NCI-H2227 (cell line): ENCODE results near the gene RDH16.
"Not testable (repeated sequence)": the region's sequence is repeated elsewhere in the genome, so short reads cannot be mapped to it uniquely, and the experiment has no call there.

Experiments
- DNase-seq: peaks from one replicate; lab custom pipeline; 2025; ENCODE audit not compliant: unreplicated experiment; lab: John Stamatoyannopoulos, UW

The RDH16 gene

DNA sequence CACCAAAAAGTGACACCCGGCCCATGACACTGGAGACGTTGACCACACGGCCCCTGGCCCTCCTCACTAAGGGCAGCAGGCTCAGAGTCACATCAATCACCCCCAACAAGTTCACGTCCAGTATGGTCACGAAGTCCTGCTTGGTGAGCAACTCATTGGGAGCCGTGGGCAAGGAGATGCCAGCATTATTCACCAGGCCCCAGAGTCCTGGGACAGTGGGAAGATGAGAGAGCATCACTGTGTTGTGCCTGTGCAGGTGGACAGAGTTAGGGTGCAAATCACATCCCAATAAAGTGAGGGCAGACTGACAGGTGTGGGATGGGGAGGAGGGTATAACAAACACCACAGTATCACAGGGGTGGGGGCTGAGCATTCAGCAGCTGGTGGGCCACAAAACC, 2.5 kb downstream of the RDH16 start:
- DNase-seq: no peak

DNA sequence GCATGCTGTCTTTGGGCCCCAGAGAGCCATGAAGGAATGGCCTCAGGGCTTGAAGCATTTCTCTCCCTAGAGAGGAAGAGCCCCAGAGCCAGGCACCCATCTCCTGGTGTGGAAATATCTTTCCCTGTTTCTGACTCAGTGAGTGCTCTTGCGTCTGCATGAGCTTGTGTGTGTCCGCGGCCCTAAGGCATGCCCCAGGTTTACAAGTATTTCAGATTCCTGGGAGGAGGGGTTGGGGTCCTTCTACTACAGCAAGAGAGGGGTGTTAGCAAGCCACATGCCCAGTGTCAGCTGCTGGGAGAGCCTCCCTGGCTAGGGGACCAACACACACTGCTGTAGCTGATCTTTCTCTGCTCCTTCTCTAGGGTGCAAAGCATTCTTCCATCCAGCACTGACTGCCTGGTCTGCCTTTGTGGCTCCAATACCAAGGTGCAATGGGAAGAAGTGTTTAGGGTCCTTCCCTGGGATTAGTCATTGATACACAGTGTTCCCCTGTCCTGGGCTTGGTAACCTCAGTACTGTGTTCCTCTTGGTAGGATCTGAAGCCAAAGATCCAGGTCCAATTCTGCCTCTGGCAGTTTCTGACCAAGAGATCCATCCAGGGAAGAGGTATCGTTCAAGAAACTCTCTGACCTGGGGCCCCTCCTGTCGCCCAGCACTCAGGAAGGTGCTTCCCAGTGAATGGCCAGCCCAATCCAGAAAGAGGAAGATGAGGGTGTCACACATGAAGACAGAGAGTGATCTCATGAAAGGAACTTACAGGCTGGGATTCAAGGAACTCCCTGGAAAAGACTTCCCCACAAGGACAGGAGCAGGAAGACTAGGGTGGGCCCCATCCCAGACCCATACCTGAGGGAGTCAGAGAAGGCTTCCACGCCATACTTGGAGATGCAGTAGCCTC, 3.1 kb downstream of the RDH16 start:
- no peak for DNase-seq

DNA sequence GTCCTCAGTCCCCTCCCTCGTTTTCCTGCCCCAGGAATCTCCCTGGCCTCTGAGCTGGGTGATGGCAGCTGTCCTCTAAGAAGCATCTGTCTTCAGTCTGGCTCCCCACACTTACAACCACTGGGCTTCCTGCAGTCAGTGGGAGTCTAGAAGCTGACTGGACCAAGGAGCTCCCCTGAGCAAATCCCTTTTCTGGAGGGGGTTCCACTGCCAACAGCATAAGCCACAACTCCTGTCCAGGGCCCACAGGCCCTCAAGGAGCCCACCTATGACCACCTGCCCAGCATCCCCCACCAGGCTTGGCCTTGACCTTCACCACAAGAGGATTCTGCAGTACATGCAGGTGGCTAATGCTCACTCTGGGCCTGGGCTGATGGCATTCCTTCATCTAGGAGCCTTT, 4.1 kb downstream of the RDH16 start:
- DNase-seq: no peak

DNA sequence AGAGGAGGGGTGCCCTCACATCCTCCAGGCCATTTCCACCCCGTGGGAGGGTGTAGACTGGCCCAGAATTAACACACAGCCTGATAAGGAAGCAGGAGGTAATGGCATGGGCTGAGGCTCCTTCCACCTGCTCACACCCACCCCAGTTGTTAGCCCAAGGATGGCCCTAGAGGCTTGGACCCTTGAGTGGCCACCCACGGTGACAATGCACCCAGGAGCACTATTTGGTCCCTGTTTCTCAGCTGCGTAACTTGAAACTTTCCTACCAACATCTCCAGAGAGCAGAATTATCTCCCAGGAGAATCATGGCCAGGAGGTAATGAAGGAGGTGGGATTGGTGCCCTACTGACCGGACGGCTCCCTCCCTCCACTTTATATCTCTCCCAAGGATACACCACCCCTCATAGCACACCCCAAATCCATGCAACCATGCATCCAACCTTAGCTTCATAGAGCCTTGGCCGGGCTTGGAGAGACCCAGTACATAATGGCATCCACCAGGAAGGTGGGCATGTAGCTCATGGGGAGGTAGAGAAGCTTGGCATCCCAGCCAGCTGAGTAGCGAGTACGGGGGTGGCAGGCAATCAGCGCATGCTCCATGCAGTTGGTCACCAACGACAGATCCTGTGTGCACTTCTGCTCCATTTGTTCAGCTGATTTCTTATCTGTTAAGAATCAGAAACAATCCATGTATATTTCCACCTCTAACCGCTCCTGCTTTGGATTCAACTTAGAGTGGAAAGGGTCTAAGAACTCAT, 5.6 kb downstream of the RDH16 start:
- DNase-seq: no peak

DNA sequence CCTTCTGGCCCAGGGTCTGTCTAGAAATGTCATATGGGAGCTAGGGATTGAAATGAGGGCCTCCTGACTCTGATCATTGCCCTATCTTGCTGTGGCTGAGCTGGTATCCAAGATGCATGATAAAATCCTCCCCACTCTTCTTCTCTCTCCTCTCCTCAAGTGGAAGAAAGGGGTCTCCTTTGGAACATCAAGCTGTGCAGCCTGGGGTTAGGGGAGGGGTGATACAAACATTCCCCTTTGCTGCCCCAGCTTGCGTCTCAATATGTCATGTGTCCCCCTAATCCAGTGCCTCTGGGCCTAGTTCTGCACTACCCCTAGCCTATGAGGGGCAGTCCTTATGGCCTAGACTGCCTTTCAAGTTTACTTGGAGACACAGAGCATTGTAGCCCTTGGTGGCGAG, 8.5 kb downstream of the RDH16 start:
- DNase-seq: no peak

DNA sequence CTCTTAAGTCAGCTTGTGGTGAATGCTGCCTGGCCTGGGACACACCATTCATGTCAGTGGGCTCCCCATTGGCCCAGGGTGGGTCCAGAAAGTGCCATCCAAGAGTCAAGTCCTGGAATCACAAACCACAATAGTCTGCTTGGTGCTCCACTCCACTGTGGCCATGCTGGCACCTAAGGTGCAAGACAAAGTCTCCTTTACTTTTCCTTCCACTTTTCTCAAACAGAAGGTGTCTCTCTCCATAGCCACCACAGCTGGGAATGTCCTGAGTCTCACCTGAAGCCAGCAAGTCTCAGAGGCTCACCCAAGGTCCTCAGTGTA, 9.0 kb downstream of the RDH16 start:
- no peak for DNase-seq

DNA sequence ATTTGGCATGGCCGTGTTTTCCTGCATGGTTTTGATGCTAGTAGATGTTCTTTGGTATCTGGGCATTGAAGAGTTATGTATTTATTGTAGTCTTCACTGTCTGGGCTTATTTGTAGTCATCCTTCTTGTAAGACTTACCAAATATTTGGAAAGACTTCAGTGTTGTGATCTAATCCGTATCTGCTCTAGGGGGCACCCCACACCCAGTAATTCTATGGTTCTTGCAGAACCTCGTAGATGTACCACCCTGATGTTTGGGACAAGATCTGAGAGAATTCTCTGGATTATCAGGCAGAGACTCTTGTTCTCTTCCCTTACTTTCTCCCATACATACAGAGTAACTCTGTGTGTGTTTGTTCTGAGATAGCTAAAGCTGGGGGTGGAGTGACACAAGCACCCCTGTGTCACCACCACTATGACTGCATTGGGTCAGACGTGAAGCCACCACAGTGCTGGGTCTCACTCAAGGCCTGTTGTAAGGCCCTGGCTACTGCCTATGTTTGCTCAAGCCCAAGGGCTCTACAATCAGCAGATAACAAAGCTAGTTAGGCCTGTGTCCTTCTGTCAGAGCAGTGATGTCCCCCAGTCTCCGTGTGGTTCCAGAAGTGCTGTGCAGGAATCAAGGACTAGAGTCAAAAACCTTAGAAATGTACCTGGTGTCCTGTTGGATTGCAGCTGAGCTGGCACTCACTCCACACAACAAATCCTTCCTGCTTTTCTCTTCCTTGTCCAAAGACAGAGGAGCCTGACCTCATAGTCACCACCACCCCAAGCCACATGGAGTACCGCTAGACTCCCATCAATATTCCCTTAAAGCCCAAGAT, 9.6 kb downstream of the RDH16 start:
- DNase-seq: no peak

DNA sequence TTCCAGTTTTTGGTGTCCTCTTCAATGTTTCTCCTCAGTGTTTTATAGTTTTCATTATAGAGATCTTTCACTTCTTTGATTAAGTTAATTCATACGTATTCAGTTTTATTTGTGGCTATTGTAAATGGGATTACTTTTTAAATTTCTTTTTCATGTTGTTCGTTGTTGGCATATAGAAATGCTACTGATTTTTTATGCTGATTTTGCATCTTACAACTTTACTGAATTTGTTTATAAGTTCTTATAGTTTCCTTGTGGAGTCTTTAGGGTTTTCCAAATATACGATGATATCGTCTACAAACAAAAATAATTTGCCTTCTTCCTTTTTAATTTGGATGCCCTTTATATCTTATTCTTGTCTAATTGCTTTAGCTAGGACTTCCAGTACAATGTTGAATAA, 13.5 kb downstream of the RDH16 start:
- no peak for DNase-seq

DNA sequence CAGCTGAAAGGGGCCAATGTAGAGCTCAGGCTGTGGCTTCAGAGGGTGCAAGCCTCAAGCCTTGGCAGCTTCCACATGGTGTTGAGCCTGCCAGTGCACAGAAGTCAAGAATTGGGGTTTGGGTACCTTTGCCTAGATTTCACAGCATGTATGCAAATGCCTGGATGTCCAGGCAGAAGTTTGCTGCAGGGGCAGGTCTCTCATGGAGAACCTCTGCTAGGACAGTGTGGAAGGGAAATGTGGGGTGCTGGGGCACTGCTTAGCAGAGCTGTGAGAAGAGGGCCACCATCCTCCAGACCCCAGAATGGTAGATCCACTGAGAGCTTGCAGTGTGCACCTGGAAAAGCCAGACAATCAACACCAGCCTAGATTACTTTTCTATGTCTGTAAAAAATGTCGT, 14.0 kb downstream of the RDH16 start:
- DNase-seq: not testable (repeated sequence)

DNA sequence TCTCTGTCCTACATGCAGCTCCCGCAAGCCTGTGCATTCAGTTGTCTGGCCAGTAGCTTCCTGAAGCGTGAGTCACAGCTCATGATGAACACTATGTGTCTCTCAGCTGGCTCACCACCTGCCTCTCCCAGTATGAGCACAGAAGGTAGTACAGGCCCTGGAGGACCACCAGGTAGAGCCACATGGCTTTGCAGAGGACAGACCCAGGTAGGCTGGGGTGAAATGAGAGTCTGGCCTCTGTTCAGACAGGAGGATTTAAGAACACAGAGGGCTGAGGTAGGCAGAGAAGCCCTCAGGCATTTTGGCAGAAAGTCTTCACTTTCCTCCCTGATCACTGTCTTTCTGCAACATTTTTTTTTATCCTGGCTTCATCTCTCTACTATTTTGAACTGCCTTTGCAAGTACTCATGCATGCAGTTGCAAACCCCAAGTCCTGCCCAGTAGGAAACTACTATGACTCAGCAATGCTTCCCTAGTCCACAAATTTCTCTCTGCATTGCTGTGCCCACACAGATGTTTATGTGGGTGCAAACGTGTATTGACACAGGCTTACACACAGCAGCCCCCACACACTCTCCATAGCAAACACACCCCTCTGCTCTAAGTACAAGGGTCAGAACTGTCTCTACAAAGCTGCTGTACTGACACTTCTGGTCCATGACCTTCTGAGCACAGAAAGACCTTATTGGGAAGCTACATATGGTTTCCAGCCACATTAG, 15.9 kb downstream of the RDH16 start:
- DNase-seq: no peak

DNA sequence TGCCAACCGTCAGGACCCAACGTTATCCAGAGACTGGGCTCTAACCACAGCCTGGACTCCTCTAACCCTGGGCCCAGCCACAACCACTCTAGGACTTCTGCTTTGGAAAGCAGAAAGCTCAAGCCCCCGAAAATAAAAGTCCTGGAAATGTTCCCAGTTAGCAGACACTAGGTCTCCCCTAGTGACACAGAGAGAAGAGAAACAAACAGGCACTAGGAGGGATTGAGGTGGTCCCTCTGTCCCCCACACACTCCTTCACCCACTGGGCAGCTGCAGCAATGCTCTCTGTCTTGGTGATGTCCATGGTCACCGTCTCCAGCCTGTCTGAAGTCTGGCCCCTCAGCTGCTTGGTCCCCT, 16.5 kb downstream of the RDH16 start:
- DNase-seq: not testable (repeated sequence)

DNA sequence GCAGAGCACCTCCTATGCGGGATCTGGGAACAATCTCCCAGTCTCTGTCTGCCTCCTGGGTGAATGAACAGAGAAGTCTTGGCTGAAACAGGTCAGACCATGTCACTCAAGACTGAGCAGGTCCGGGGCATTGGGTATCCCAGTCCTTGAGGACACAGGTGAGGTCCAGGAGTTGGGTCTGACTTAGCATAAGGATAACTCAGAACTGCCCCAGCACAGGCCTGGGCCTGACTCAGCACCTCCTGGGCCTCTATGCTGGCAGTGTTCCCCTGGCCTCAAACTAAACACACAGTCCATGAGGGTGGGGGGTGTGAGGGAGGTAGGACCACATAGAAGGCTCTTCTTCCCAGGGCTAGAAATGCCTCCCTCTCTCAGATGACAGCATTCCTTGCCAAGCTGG, 21.7 kb downstream of the RDH16 start:
- no peak for DNase-seq

DNA sequence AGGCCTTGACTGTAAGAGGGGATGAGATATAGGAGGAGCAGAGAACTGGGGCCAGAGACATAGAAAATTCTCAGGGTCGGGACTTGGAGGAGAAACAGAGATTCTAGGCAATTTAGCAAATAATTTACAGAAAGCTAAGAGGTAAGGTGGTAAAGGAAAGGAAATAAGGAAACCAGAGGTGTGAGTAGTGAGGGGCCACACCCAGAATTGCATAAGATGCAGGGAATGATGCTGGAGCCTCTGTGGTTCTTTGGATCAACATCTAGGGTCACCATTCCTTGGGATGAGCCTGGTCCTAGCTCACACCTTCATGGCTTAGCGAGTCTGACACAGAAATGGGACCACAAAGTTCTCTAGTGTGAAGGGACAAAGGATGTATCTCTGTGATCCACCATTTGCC, 22.3 kb downstream of the RDH16 start:
- no peak for DNase-seq

DNA sequence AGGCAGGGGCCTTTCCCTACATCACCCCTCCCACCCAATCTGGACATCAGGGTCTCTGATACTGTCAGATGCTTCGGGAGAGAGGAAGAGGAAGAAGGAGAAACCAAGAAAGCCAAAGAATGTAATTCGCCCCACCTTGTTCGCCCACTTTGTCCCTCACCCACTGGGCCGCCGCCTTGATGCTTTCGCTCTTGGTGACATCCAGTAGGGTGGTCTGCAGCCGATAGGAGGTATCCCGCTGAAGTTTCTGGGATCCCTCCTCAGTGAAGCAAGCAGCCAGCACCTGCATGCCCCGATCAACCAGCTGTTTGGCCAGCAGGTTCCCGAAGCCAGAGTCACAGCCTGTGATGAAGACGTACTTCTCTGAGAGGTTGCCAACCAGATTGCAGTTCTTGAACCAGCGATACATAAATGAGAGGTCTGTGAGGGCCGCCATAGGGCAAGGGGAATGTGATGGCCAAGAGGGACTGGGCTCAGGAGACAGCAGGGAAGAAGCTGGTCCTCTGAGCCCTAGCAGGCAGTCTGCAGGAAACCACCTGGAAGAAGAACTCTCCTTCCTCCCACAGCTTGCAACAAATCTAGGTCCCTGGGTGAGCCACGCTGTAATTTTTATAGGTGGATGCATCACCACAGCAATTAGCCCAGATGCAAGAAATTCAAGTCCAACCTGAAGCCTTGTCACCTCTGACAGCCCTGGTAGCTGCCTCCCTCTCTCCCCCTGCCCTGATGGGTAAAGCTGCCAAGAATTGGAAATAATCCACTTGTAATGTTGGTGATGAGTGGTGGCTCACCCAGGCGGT, 23.4 kb downstream of the RDH16 start, which contains the start of gene SDR9C7:
Gene SDR9C7, minus strand, starts transcription at position 583 of the 800 bp plus-strand sequence. Its CDS starts 147 bp downstream, at position 436.
- DNase-seq: no peak

DNA sequence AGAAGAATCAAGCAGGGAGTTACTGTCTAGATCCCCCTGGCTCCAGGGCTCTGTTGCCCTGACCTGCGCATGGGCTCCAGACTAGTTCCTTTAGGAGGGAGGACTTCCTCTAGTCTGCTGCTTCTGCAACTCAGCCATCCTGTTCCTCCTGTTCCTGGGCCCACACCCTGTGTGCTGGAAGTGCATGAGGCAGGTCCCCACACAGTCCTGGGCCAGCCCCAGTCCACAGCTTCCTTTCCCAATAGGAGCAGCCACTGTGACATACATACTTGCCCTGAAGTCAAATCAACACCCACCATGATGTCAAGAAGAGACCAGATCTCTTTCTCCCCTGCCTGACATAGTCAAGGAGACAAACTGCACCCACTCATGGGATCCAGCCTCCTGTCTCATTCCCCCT, 24.5 kb downstream of the RDH16 start:
- DNase-seq: no peak

DNA sequence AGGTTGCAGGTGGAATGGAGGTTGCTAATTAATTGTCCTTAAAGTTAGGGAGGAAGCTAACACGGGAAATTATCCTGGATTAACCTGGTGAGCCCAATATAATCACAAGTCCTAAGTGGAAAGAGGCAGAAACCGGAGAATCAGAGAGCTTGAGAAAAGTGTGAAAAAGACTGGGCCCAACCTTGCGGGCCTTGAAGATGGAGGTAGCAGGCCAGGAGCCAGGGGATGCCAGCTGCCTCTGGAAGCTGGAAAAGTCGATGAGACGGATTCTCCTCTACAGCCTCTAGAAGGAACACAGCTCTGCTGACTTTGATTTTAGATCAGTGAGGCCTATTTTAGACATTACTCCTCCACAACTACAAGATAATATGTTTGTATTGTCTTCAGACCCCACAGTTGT, 25.3 kb downstream of the RDH16 start:
- DNase-seq: no peak

DNA sequence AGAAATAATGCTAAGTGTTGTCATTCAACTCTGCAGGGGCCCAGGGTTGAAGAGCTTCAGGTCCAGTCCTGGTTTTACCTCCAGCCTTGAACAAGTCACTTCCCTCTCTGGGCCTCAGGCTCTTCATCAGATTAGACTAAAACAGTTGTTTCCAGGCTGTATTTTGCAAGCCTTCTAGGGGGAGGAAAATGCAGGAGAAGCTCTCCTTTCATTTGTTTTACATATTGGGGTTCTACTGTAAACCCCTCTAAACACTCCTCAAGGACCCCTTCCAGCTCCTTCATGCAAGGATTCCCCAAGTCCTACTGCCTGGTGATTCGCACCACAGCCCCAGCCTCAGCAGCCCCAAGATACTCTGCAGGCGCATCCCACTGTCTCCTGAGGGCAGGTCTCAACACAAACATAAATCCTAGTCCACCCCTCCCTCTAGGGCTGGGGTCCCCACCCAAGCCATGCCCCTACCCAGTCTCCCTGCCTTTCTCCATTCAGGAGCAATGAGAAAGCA, 25.9 kb downstream of the RDH16 start:
- DNase-seq: no peak

DNA sequence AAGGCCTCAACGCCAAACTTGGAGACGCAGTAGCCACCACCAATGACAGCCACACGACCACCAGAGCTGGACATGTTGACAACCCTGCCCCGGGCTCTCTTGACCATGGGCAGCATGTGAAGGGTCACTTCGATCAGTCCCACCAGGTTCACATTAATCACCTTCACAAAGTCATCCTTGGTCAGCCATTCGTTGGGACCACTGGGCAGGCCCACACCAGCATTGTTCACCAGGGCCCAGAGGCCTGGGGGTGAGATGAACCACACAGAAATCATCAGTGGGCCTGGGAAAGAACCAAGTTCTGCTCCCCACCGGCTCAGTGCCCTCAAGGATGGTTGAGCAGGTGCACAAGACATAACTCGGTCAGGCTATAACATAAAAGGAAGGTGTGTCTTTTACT, 27.2 kb downstream of the RDH16 start:
- DNase-seq: no peak

DNA sequence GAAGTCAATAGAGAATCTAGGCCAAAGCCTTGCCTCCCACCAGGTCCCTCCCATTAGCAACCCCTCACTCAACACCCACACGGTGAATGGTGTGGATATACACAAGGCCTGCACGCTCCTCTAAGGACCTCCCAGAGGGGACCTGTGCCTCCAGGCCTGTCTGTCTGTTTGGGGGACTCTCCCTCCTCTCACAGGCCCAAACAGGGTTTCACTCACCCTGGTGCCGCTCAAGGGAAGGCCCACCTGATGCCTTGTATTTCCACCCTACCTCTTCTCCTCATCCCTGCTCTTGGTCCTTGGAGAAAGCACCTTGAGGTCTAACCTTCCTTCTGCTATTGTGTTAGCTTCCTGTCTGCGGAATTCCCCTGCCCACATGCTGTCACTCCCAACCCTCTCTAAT, 27.6 kb downstream of the RDH16 start:
- DNase-seq: no peak

DNA sequence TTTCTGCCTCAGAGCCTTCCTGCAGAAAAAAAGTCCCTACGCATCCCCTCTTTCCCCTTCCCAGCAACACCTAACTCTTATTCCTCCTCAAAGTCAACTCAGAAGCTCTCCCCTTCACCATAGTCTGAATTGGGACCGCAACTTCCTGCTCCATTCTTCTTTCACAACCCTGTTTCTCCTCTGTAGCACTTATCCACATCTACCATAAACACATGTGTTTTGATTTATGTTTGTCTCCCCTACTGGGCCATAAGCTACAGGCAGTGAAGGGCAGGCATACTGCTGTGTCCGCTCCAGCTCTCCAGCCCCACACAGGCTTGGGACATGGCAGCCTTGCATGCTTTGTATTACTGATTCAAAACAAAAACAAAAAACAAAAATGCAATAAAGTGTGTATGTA, 29.1 kb downstream of the RDH16 start:
- DNase-seq: no peak
